ENCODE measurements around the gene CAPZB. TPM values are rescaled to one million over a fixed set of nuclear protein-coding genes. Genes with fewer than 3 reads are reported as not detected.

CAPZB gene
- polyA plus RNA-seq, 3 donors: 290 to 504 (median 407) TPM

DNA sequence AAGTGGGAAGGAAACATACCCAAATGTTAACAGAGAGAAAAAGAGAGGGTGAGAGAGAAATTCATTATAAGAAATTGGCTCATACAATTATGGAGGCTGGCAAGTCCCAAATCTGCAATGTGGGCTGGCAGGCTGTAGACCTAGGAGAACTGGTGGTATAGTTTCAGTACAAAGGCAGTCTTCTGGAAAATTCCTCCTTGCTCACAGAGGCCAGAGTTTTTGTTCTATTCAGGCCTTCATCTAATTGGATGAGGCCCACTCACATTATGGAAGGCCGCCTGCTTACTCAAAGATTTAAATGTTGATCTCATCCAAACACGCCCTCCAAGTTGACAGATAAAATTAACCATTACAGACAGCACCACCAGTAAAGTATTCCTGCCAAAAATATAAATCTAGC, 36.1 kb upstream of the CAPZB start:
- H3K4me3 Mint-ChIP-seq: no peak overlapping the region

DNA sequence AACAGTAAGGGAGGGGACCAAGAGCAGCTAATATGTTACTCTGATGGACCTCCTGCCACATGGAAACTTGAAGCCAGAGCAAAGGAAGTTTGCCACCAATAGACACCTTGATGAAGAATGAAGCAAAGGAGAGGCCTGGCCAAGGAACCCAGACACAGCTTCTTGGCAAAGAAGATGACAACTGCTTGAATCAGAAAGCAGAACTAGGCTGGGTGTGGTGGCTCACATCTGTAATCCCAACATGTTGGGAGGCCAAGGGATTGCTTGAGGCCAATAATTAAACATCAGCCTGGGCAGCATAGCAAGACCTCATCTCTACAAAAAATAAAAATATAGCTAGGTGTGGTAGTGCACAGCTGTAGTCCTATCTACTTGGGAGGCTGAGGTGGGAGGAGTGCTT, 31.7 kb upstream of the CAPZB start:
- TF ChIP-seq, protein P1, sequence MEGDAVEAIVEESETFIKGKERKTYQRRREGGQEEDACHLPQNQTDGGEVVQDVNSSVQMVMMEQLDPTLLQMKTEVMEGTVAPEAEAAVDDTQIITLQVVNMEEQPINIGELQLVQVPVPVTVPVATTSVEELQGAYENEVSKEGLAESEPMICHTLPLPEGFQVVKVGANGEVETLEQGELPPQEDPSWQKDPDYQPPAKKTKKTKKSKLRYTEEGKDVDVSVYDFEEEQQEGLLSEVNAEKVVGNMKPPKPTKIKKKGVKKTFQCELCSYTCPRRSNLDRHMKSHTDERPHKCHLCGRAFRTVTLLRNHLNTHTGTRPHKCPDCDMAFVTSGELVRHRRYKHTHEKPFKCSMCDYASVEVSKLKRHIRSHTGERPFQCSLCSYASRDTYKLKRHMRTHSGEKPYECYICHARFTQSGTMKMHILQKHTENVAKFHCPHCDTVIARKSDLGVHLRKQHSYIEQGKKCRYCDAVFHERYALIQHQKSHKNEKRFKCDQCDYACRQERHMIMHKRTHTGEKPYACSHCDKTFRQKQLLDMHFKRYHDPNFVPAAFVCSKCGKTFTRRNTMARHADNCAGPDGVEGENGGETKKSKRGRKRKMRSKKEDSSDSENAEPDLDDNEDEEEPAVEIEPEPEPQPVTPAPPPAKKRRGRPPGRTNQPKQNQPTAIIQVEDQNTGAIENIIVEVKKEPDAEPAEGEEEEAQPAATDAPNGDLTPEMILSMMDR (IDR thresholded peaks at IDR 0.05): no peak
- Histone ChIP-seq H3K36me3 (replicated peaks in 1 of 2; ENCODE audit: control insufficient read depth in 1 of 2, insufficient read depth in 2 of 2, low read length in 2 of 2) (no peaks in the 10 kb centered on the region), H3K4me2 (replicated peaks; ENCODE audit: extremely low read depth, low read length, poor library complexity, severe bottlenecking) (peak overlapping the region; percentile 27), H4K20me1 (ENCODE audit: insufficient read depth, low read length) (no peaks in the 10 kb centered on the region), H3K4me3 (replicated peaks in 1 of 3; ENCODE audit: low read depth in 2 of 3, low read length in 3 of 3) (peak overlapping the region in 1 of 3 experiments; percentile 19), H3K9ac (ENCODE audit: insufficient read depth, low read length, poor library complexity, severe bottlenecking) (no peak overlapping the region), H3K9me3 (replicated peaks in 1 of 2; ENCODE audit: control insufficient read depth in 1 of 2, insufficient read depth in 1 of 2, low read length in 2 of 2) (peaks cover 0 to 4% of the 10 kb centered on the region in 2 donors), H2AFZ (ENCODE audit: insufficient read depth, low read depth, low read length, poor library complexity, severe bottlenecking) (peak overlapping the region; percentile 59), H3K27ac (ENCODE audit: low read depth in 1 of 2, low read length in 2 of 2) (peak overlapping the region; percentile 2 to 70), H3K4me1 (ENCODE audit: control insufficient read depth in 1 of 2, insufficient read depth in 2 of 2, low read length in 2 of 2) (peaks cover 20 to 21% of the 10 kb centered on the region in 2 donors), H3K27me3 (ENCODE audit: control insufficient read depth in 2 of 2, insufficient read depth in 2 of 2, low read length in 2 of 2) (no peaks in the 10 kb centered on the region), H3K79me2 (ENCODE audit: insufficient read depth, low read length) (no peaks in the 10 kb centered on the region)
- DNase-seq: peak; percentile 35 to 47 (median 45)
- peaks cover 0 to 12% (median 0%) of the 10 kb centered on the region in 7 donors for H3K9me3 Mint-ChIP-seq
- peak overlapping the region; percentile 81 to 93 (median 89) for H3K27ac Mint-ChIP-seq
- H3K36me3 Mint-ChIP-seq: no peaks in the 10 kb centered on the region
- peaks cover 0 to 1% (median 0%) of the 10 kb centered on the region in 3 donors for H3K27me3 Mint-ChIP-seq (ENCODE audit: low read depth in 3 of 3)
- intact Hi-C loops (cut with micrococcal nuclease): no loop called here
- peaks cover 20% of the 10 kb centered on the region for H3K4me1 Mint-ChIP-seq
- peak overlapping the region in 1 of 2 donors; percentile 20 for H3K4me3 Mint-ChIP-seq

More for the DNA sequence above, 36.1 kb upstream of the CAPZB start:
- Histone ChIP-seq H3K9me3 (replicated peaks in 1 of 2; ENCODE audit: control insufficient read depth in 1 of 2, insufficient read depth in 1 of 2, low read length in 2 of 2) (peaks cover 0 to 4% of the 10 kb centered on the region in 2 donors), H3K79me2 (ENCODE audit: insufficient read depth, low read length) (no peaks in the 10 kb centered on the region), H3K4me1 (ENCODE audit: control insufficient read depth in 1 of 2, insufficient read depth in 2 of 2, low read length in 2 of 2) (peaks cover 14 to 17% of the 10 kb centered on the region in 2 donors), H3K27me3 (ENCODE audit: control insufficient read depth in 2 of 2, insufficient read depth in 2 of 2, low read length in 2 of 2) (no peaks in the 10 kb centered on the region), H3K4me2 (replicated peaks; ENCODE audit: extremely low read depth, low read length, poor library complexity, severe bottlenecking) (no peak overlapping the region), H3K4me3 (replicated peaks in 1 of 3; ENCODE audit: low read depth in 2 of 3, low read length in 3 of 3) (no peak overlapping the region), H2AFZ (ENCODE audit: insufficient read depth, low read depth, low read length, poor library complexity, severe bottlenecking) (no peak overlapping the region), H3K36me3 (replicated peaks in 1 of 2; ENCODE audit: control insufficient read depth in 1 of 2, insufficient read depth in 2 of 2, low read length in 2 of 2) (no peaks in the 10 kb centered on the region), H4K20me1 (ENCODE audit: insufficient read depth, low read length) (no peaks in the 10 kb centered on the region), H3K9ac (ENCODE audit: insufficient read depth, low read length, poor library complexity, severe bottlenecking) (no peak overlapping the region), H3K27ac (ENCODE audit: low read depth in 1 of 2, low read length in 2 of 2) (no peak overlapping the region)
- H3K27ac Mint-ChIP-seq: no peak overlapping the region
- H3K4me1 Mint-ChIP-seq: peaks cover 13% of the 10 kb centered on the region
- 100% methylated on average over 1 of the region's 2 CpGs for WGBS (ENCODE audit: insufficient coverage)
- intact Hi-C loops (cut with micrococcal nuclease): no loop called here
- H3K9me3 Mint-ChIP-seq: peaks cover 0 to 12% (median 0%) of the 10 kb centered on the region in 7 donors
- H3K36me3 Mint-ChIP-seq: no peaks in the 10 kb centered on the region
- H3K27me3 Mint-ChIP-seq (ENCODE audit: low read depth in 3 of 3): peaks cover 0 to 5% (median 1%) of the 10 kb centered on the region in 3 donors
- TF ChIP-seq, protein P1 (IDR thresholded peaks at IDR 0.05): no peak
- no peak for DNase-seq

Data from CD14-positive monocyte (primary cell).